GM12865 (cell line): Measurements from ENCODE around the gene AMIGO3.

Source experiments
- DNase-seq: peaks from one replicate; pipeline ENCODE4 v3.0.0; 2010; ENCODE audit warnings: low read depth
- H3K4me3 ChIP-seq: 2 replicates; pipeline ENCODE4 v1.5.1; 2011; ENCODE audit warnings: mild to moderate bottlenecking, low read depth, low read length, control low read depth
- CTCF ChIP-seq: IDR thresholded peaks from 2 replicates; pipeline ENCODE4 v1.5.1; 2011; ENCODE audit warnings: low read length, control low read depth, low read depth, inconsistent platforms; ENCODE audit not compliant: insufficient read depth; ENCODE audit errors: missing control alignments

Gene AMIGO3

DNA sequence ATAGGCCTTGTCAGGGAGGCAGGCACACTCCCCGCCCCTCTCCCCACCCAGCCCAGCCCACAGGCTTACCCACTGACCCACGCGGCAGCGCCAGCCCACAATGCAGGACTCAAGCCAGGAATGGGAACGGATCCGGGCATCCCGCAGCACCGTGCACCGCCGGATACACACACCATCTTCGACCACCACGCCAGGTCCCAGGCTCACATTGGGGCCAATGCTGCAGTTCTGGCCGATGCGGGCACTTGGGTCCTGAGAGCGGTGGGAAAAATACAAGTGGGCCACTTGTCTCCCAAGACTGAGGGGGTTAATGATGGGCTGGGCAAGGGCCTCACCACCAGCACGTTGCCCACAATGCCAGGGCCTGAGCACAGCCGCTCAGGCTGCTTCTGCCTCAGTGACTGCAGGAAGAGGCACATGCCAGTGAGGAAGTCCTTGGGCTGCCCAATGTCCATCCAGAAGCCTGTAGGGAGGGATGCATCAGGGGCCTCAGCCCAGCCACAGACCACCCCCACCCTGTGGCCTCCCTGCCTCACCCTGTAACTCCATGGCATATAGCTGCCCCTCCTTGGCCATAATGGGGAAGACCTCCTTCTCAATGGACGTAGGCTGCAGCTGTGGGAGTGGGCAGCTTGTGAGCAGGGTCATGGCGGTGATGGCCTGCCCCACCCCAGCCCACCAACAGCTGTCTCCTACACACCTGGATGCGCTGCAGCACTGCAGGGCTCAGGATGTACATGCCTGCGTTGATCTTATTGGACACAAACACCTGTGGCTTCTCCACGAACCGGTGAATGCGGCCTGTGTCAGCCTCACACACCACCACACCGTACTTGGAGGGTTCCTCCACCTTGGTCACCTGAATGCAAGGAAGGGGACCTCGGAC lies 2.7 kb upstream of the AMIGO3 start:
- TF ChIP-seq CTCF: no peak
- DNase-seq: no peak
- H3K4me3 ChIP-seq: peak overlapping the region; percentile 87

DNA sequence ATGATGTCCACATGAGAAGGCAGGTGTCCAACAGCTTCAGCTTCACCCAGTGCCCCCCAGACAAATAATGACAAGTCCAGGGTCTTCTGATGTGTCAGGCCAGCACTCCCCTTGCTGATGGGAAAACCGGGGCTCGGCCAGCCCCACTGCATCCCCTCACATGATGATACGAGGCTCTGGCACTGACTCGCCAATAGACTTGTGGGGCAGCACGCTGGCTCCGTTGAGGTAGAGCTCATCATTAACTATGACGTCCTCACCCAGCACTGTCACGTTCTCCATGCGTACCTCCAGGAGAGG lies 2.1 kb upstream of the AMIGO3 start:
- TF ChIP-seq CTCF: no peak
- DNase-seq: no peak
- no peak overlapping the region for H3K4me3 ChIP-seq

- no peak for TF ChIP-seq CTCF
- no peak for DNase-seq
- H3K4me3 ChIP-seq: no peak overlapping the region
Measured at GRCh38 chr3:49720855-49721595, 1.5 kb upstream of the AMIGO3 start.

DNA sequence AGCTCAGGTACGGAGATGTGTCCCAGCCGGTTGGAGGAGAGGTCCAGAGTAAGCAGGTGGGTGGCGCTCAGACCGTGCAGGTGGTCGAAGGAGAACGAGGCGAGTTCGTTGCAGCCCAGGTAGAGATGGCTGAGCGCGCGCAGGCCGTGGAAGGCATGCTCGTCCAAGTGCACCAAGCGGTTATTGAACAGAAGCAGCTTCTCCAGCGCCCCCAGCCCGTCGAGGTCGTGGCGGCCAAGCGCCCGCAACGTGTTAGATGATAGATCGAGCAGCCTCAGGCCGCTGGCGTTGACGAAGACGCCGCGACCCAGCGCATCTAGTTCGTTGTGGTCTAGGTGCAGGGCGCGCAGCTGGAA lies 648 bp downstream of the AMIGO3 start:
- peak overlapping the region; percentile 32 for H3K4me3 ChIP-seq

GRCh38 chr3:49717959-49718857 lies 1.3 kb downstream of the AMIGO3 start:
- DNase-seq: no peak
- TF ChIP-seq CTCF: no peak
- H3K4me3 ChIP-seq: no peak overlapping the region

More for the DNA sequence above, 648 bp downstream of the AMIGO3 start:
- TF ChIP-seq CTCF: no peak
- DNase-seq: no peak

GRCh38 chr3:49717211-49717958 lies 2.1 kb downstream of the AMIGO3 start:
- no peak for TF ChIP-seq CTCF
- no peak overlapping the region for H3K4me3 ChIP-seq
- no peak for DNase-seq
